ENCODE measurements around the gene SRXN1. TPM values are rescaled to one million over a fixed set of nuclear protein-coding genes. Genes with fewer than 3 reads are reported as not detected.

SRXN1 gene
- total and polyA plus RNA-seq, 2 donors (not counting 3 experiments of a cell fraction or from before 2014, with no cell fraction given) = 19.3 to 24.9 TPM

- no peaks in the 10 kb centered on the region for H3K9me1 ChIP-seq (replicated peaks; ENCODE audit: control insufficient read depth, extremely low read depth, insufficient read depth, low read length)
- intact Hi-C loops (cut with micrococcal nuclease) = no loop called here
- H3K79me2 ChIP-seq (ENCODE audit: control insufficient read depth, insufficient read depth, low read length) = no peaks in the 10 kb centered on the region
- no peak within 1 kb of the TSS for H2AFZ ChIP-seq (ENCODE audit: low read depth, low read length)
- H3K4me2 ChIP-seq (ENCODE audit: insufficient read depth, low read length) = no peak within 1 kb of the TSS
- H3K4me3 ChIP-seq (replicated peaks in 1 of 3; ENCODE audit: insufficient read depth in 1 of 3, low read depth in 1 of 3, low read length in 3 of 3) = no peak within 1 kb of the TSS
- ChIA-PET CTCF (interaction anchor here (1.3 to 1.9 kb wide), 3 partner anchors 9 to 64 kb away, joined by 5 to 9 read pairs (median 8); no protein-coding TSS in a partner anchor), POLR2A (no interaction called here)
- H3K27me3 ChIP-seq (ENCODE audit: control insufficient read depth in 2 of 2, insufficient read depth in 2 of 2, low read length in 2 of 2) = peaks cover 37 to 48% of the 10 kb centered on the region in 2 experiments
- no peak within 1 kb of the TSS for H3K27ac ChIP-seq (ENCODE audit: insufficient read depth, low read depth, low read length)
- BruUV-seq (replicated peaks) = no TSS peak
- H3K4me1 ChIP-seq (ENCODE audit: control insufficient read depth, extremely low read depth, insufficient read depth, low read length) = no peaks in the 10 kb centered on the region
- H3K9ac ChIP-seq (replicated peaks; ENCODE audit: extremely low read depth, insufficient read depth, low read length) = no peak within 1 kb of the TSS
- FAIRE-seq (peak; percentile 70), DNase-seq (ENCODE audit: low read depth, low spot score) (peak; percentile 74)
- no peaks in the 10 kb centered on the region for H3K9me3 ChIP-seq (replicated peaks; ENCODE audit: control insufficient read depth, insufficient read depth, low read length)
- TF ChIP-seq MAX (IDR thresholded peaks at IDR 0.05; ENCODE audit: insufficient read depth, insufficient read length) (no peak), POLR2AphosphoS5 (IDR thresholded peaks at IDR 0.05; ENCODE audit: insufficient read depth, low read depth, low read length) (peak; percentile 42)
- dilution Hi-C loops (cut with MboI; ENCODE audit: extremely low pct_ligation_motif_present, low sequenced_read_pairs) = no loop called here
- H3K36me3 ChIP-seq (ENCODE audit: control insufficient read depth in 2 of 2, extremely low read depth in 1 of 2, insufficient read depth in 2 of 2, low read length in 2 of 2) = no peaks in the 10 kb centered on the region
- no peaks in the 10 kb centered on the region for H4K20me1 ChIP-seq (replicated peaks; ENCODE audit: control insufficient read depth, extremely low read depth, insufficient read depth, low read length)
These were observed 22.7 kb upstream of the SRXN1 start, which contains the start of gene SCRT2 for GRCh38 chr20:675453-676314. TSS of gene SCRT2 (minus strand) at chr20:675802. CDS start at chr20:675601, 201 bp downstream.

- H3K27ac ChIP-seq (ENCODE audit: insufficient read depth, low read depth, low read length) = no peak overlapping the region
- no TSS peak for BruUV-seq (replicated peaks)
- H3K9me1 ChIP-seq (replicated peaks; ENCODE audit: control insufficient read depth, extremely low read depth, insufficient read depth, low read length) = no peaks in the 10 kb centered on the region
- DNase-seq (ENCODE audit: low read depth, low spot score) = no peak
- H3K36me3 ChIP-seq (ENCODE audit: control insufficient read depth in 2 of 2, extremely low read depth in 1 of 2, insufficient read depth in 2 of 2, low read length in 2 of 2) = no peaks in the 10 kb centered on the region
- intact Hi-C loops (cut with micrococcal nuclease) (no loop called here), dilution Hi-C loops (cut with MboI; ENCODE audit: extremely low pct_ligation_motif_present, low sequenced_read_pairs) (no loop called here)
- no peak for TF ChIP-seq GATA2 (IDR thresholded peaks at IDR 0.05; ENCODE audit: insufficient read depth, insufficient read length, low read depth, low read length)
- no peak for TF ChIP-seq FOS (IDR thresholded peaks at IDR 0.05; ENCODE audit: borderline replicate concordance, insufficient read depth, low read length)
- TF ChIP-seq JUN (IDR thresholded peaks at IDR 0.05; ENCODE audit: borderline replicate concordance, insufficient read depth, insufficient read length, low read depth) = no peak
- TF ChIP-seq POLR2AphosphoS5 (IDR thresholded peaks at IDR 0.05; ENCODE audit: insufficient read depth, low read depth, low read length) = no peak
- TF ChIP-seq MAX (IDR thresholded peaks at IDR 0.05; ENCODE audit: insufficient read depth, insufficient read length) = no peak
- no peak for TF ChIP-seq POLR2A (IDR thresholded peaks at IDR 0.05; ENCODE audit: low read depth, low read length)
- no peak for TF ChIP-seq CTCF (IDR thresholded peaks at IDR 0.05; ENCODE audit: extremely low read depth in 1 of 2, insufficient read depth in 1 of 2, low read depth in 1 of 2, low read length in 2 of 2)
- TF ChIP-seq EZH2 (IDR thresholded peaks at IDR 0.05; ENCODE audit: borderline replicate concordance, low read depth, low read length, severe bottlenecking) = no peak
- no peak for TF ChIP-seq MYC (IDR thresholded peaks at IDR 0.05; ENCODE audit: low read depth, low read length)
- ChIA-PET CTCF (interaction anchor here (1.3 to 1.9 kb wide), 3 partner anchors 8 to 64 kb away, joined by 5 to 9 read pairs (median 8); no protein-coding TSS in a partner anchor), POLR2A (no interaction called here)
- no peak overlapping the region for H2AFZ ChIP-seq (ENCODE audit: low read depth, low read length)
- no peaks in the 10 kb centered on the region for H3K4me1 ChIP-seq (ENCODE audit: control insufficient read depth, extremely low read depth, insufficient read depth, low read length)
- no peaks in the 10 kb centered on the region for H3K9me3 ChIP-seq (replicated peaks; ENCODE audit: control insufficient read depth, insufficient read depth, low read length)
- H3K9ac ChIP-seq (replicated peaks; ENCODE audit: extremely low read depth, insufficient read depth, low read length) = no peak overlapping the region
- H3K4me2 ChIP-seq (ENCODE audit: insufficient read depth, low read length) = no peak overlapping the region
- peaks cover 37 to 48% of the 10 kb centered on the region in 2 experiments for H3K27me3 ChIP-seq (ENCODE audit: control insufficient read depth in 2 of 2, insufficient read depth in 2 of 2, low read length in 2 of 2)
- no peak overlapping the region for H3K4me3 ChIP-seq (replicated peaks in 1 of 3; ENCODE audit: insufficient read depth in 1 of 3, low read depth in 1 of 3, low read length in 3 of 3)
- no peak for FAIRE-seq
- no peaks in the 10 kb centered on the region for H4K20me1 ChIP-seq (replicated peaks; ENCODE audit: control insufficient read depth, extremely low read depth, insufficient read depth, low read length)
- no peaks in the 10 kb centered on the region for H3K79me2 ChIP-seq (ENCODE audit: control insufficient read depth, insufficient read depth, low read length)
These were observed 22.0 kb upstream of the SRXN1 start for GRCh38 chr20:675033-675452.
